HFF-Myc (cell line): Measurements from ENCODE around the gene ZNF768.

Source experiments
- DNase-seq: peaks from one replicate; pipeline ENCODE4 v3.0.0-alpha.2; 2011; ENCODE audit warnings: low read depth; ENCODE audit errors: extremely low read depth
- H3K4me3 ChIP-seq: replicated peaks from 2 replicates; pipeline ENCODE4 v1.5.1; 2011; ENCODE audit warnings: low read depth, mild to moderate bottlenecking, control low read depth, low read length
- TF ChIP-seq, protein P1 (sequence below): IDR thresholded peaks from 2 replicates; pipeline ENCODE4 v1.5.1; 2012; ENCODE audit warnings: mild to moderate bottlenecking, low read depth, low read length, control low read depth; ENCODE audit errors: missing control alignments

Gene ZNF768

DNA sequence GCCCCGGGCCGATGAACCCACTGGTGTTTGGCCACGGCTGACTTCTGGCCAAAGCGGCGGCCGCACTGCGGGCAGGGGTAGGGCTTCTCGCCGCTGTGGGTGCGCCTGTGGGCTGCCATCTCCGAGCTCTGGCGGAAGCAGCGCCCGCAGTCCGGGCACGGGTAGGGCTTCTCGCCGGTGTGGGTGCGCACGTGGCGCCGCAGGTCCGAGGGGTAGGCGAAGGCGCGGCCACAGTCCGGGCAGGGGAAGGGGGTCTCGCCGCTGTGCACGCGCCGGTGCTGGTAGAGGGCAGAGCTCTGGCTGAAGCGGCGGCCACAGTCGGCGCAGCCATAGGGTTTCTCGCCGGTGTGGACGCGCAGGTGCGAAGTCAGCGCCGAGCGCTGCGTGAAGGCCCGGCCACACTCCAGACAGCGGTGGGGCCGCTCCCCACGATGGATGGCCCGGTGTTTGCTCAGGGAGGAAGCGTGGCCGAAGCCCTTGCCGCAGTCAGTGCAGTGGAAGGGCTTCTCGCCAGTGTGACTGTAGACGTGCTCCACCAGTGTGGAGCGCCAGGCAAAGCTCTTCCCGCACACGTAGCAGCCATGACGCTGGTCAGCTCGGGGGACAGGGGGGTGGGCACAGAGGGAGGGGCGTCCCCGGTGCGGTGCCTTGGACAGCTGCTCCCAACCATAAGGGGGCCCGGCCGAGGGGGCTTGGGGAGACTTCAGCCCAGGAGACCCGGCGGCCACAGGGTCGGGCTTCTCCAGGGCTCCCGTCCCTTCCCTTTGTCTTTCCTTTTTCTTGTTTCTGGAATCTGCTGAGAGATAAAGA, 29.2 kb upstream of the ZNF768 start:
- no peak overlapping the region for H3K4me3 ChIP-seq
- TF ChIP-seq, protein P1, sequence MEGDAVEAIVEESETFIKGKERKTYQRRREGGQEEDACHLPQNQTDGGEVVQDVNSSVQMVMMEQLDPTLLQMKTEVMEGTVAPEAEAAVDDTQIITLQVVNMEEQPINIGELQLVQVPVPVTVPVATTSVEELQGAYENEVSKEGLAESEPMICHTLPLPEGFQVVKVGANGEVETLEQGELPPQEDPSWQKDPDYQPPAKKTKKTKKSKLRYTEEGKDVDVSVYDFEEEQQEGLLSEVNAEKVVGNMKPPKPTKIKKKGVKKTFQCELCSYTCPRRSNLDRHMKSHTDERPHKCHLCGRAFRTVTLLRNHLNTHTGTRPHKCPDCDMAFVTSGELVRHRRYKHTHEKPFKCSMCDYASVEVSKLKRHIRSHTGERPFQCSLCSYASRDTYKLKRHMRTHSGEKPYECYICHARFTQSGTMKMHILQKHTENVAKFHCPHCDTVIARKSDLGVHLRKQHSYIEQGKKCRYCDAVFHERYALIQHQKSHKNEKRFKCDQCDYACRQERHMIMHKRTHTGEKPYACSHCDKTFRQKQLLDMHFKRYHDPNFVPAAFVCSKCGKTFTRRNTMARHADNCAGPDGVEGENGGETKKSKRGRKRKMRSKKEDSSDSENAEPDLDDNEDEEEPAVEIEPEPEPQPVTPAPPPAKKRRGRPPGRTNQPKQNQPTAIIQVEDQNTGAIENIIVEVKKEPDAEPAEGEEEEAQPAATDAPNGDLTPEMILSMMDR, result no peak
- no peak for DNase-seq

DNA sequence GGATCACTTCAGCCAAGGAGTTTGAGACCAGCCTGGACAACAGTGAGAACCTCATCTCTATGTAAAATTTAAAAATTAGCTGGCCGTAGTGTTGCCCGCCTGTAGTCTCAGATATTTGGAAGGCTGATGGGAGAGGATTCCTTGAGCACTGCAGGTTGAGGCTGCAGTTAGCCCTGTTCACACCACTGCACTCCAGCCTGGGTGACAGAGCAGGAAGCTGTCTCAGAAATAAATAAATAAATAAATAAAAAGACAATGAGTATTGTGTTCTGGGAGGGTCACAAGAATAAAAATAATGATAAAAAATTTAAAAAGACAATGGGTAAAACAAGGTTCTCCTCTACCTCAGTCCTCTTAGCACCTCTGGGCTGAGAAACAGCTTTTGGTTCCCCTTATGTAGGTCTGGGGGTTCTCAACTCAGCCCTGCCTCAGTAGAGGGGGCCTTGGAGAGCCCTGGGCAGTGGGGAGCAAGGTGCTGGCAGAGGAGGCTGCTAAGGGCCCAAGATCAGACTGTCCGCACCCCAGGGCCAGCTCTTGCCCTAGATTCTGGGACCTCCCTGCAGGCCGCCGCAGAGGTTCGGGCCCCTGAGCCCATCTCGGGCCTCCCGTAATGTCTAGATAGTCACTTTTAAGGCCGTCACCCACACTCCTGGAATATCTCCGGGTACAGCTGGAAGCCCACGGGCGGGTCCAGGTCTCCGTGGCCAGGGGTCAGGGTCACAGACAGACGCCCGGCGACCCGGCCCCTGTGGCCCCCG, 28.4 kb upstream of the ZNF768 start:
- TF ChIP-seq, protein P1, result no peak
- no peak overlapping the region for H3K4me3 ChIP-seq
- DNase-seq, result no peak

DNA sequence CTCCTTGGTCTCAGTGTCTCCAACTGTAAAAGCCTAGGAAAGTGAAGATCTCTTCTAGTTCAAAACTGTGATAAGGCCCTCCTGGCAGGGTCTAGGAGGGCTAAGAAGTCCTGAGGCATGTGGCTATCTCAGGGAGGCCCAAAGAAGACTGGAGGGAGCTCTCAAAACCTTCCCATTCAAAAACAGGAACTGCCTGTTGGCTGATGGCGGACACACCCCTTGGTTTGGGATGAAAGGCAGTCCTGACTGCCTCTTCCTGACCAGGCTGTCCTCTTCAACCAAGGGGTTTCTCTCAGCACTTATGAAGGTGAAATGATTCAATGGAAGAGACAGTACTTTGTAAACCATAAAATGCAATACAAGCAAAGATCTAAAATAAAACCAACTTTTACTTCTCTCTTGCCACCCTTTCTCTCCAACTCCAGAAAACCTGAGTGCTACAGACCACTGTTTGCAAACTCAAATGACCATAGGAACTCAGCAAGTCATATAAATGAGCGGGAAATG, 27.1 kb upstream of the ZNF768 start:
- no peak overlapping the region for H3K4me3 ChIP-seq
- DNase-seq, result no peak
- TF ChIP-seq, protein P1, result no peak

DNA sequence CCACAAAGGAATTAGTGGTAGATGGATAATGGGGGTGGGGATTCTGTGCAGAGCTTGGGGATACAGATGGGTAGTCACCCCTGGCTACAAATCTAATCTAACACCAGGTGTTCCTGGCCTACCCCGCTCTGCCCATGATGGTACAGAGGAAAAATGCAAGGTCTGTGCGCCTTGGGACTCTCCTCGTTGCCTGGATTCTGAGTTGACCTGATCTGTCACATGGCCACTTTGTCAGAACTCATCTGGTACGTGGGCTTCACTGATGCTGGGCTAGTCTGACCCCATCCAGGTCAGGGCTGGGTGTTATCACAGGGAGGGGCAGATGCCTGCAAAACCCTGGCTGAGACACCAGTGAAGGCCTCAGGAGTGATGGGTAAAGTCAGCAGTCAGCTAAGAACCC, 26.6 kb upstream of the ZNF768 start:
- H3K4me3 ChIP-seq, result no peak overlapping the region
- TF ChIP-seq, protein P1, result no peak
- no peak for DNase-seq

DNA sequence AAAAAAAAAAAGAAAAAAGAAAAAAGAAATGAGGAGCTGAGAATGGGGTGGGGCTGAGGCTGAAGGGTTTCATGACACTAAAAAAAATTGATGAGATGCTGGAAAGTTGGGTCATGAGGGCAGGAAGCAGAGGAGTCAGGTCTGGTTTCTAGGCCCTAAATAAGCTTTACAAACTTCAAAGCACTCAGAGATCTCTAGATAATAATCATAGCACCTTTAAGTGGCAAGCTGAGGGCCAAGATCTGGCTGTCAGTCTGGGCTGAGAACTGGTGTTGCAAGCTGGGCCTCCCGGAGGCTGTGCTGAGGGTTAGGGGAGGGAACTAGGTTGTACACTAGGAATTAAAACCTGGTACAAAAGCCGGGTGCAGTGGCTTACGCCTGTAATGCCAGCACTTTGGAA, 25.4 kb upstream of the ZNF768 start:
- DNase-seq, result no peak
- TF ChIP-seq, protein P1, result no peak
- H3K4me3 ChIP-seq, result no peak overlapping the region

DNA sequence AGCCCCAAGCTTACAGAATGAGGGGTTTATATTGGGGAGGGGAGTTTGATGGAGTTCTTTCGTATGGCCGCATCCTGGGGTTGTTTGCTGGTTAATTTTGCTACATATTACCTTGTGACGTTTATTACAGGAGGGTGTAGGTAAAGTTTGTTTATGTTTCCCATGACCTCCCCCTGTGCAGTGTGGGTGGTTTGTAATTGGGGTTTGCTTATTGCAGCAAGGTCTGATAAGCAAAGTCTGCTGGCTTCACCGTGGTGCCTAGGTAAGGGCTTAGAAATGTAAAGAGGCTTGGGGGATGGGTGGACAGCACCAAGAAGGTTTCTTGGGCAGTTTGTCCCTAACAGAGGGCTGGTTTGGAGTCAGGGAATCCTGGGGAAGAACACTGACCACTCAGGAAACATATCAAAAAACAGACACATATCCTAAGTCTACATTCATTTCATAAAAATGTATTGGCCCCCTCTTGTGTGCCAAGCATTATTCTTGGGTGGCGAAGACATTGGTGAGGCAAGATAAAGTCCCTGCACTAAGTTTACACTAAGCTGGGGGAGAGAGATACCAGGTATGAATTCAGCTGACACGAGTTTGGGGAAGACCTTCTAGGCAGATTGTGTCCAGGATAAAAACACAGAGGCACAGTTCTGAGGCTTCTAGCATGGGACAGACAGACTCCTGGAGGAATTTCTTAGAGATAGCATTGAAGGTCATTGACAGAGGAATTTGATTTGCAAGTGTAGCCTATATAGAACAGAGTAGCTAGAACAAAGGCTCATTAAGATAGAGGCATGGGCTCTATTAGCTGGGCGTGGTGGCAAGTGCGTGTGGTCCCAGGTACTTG, 22.3 kb upstream of the ZNF768 start:
- H3K4me3 ChIP-seq, result no peak overlapping the region
- no peak for DNase-seq

More for the DNA sequence above, 22.3 kb upstream of the ZNF768 start:
- TF ChIP-seq, protein P1, result no peak
